Tongue (tissue), 2 donors: Measurements from ENCODE around the gene FHIT. TPM values are rescaled to one million over a fixed set of nuclear protein-coding genes. Genes with fewer than 3 reads are reported as not detected.

Experiments
- DNase-seq: peaks from one replicate; pipeline ENCODE4 v3.0.0-alpha.2; 2015
- total RNA-seq: library from RNA; depleted of rRNA; stranded (reverse); fragments of >200 nt; gene quantifications from one replicate; pipeline ENCODE4 v1.2.3, GENCODE V29; 2014

The FHIT gene
- total RNA-seq, 1 donor from 2014 or later, result 7.4 TPM

DNA sequence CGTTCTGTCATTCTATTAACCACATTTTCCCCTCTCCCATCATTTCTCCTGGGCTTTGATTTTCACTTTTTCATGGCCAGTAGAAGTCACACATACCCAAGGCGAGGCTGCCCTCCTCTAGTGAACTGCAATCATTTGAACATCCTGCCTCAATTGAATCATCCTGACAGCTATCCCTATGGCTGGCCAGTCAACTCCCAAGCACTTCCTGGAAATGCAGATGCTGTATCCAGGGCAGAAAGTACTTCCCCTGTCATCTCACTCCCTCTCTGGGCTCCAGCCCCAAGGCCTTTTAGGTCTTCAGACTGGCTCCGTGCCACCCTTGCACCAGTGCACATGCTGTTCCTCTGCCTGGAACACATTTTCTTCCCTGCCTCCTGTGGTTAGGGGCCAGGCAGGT is 1463.1 kb downstream of the FHIT start:
- no peak for DNase-seq

GRCh38 chr3:59786374-59786773 is 1464.9 kb downstream of the FHIT start:
- no peak for DNase-seq

DNA sequence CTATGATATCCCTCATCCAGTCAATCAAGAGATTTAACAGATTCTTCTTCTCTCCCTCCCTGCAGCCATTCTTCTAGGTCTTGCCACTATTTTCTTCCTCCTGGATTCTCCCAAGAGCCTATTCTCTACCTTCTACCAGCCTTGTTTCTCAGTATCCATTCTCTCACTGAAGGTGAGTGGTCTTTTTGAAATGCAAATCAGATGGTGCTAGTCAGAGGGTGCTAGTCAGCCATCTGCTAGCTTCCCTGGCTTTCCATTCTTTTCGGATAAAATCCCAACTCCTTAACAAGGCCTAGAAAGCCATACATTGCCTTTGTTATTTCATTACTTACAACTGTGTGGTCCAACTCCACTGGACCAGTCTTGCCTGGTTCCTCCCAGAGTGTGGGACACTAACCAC is 1467.1 kb downstream of the FHIT start:
- DNase-seq, result no peak

GRCh38 chr3:59783468-59783988 is 1467.7 kb downstream of the FHIT start:
- no peak for DNase-seq

GRCh38 chr3:59782664-59783063 is 1468.6 kb downstream of the FHIT start:
- no peak for DNase-seq

DNA sequence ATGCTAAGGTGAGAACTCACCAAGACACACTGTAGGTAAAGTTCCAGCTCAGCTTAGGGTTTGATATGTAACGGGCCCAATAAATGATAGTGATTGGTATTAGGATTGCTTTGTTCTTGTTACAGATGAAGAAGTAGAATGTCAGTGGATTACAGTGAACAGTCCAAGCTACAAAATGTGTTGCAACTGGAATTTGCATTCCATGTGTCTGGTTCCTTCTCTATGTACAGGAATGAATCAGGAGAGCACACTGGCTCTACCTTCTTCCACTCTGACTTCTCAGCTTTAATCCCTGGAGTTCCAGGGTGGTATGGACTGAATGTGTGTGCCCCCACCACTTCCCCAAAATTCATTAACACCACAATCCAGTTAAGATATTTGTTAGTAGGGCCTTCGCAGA is 1471.0 kb downstream of the FHIT start:
- no peak for DNase-seq

DNA sequence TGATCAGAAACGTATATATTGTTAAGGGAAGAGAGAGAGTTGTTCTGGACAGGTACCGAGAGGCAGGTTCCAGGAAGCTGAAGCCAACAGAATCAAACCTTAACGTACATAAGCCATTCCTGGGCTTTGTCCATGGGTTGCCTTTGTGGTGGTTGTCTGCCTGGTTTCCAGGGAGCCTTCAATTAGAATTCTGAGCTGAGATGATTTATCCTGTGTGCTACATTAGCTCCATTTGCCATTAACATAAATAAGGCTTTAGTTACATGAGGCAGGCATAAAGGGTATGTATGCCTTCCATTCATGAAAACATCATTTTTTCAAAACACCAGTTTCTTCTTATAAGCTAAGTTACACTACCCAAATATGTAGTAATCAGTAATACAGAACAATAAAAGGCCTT is 1472.0 kb downstream of the FHIT start:
- DNase-seq, result no peak

- no peak for DNase-seq
Observed at GRCh38 chr3:59777667-59778077, 1473.6 kb downstream of the FHIT start.

DNA sequence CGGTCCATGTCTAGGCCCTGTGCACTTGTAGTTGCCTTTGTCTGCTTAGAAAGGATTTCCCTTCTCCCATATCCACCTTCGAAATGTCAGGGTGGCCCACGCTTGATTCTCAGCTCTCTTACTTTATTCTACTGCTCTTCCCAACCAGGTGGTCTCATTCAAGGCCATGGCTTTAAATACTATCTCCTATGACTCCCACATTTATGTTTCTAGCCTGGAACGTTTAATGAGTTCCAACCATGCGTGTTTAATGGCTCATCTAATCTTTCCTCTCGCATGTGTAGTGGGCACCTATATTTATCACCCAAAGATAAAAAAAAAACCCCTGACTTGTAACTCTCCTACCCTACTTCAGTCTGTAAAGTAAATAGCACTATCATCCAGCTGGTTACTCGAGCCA is 1474.2 kb downstream of the FHIT start:
- no peak for DNase-seq

DNA sequence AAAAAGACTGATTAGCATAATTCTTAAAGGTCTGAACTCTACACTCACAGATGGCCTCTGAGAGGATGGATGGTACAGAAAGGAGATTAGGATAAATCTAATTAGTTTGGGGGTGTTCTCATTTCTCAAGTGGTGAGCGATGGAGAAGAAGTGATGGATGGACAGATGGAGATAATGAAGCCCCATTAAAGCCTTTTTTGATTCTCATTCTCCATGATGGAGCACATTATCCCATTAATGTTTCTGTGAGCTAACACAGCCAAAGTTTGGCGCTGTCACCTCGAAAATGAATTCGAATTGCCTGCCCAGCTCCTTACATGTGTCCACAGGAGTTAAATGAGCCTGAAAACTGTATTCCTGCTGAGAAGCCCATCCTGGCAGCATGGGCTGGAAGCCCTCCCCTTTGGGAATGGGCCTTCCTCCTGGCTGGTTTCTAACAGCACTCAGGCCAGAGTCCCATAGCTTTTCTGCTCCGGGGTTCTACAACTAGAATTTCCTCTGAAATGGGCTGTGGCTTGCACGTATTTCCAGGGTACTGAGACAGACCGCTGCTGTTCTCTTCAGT is 1475.4 kb downstream of the FHIT start:
- DNase-seq, result no peak

- DNase-seq, result no peak
Observed at GRCh38 chr3:59775106-59775505, 1476.1 kb downstream of the FHIT start.

GRCh38 chr3:59774634-59775033 is 1476.6 kb downstream of the FHIT start:
- no peak for DNase-seq

GRCh38 chr3:59774000-59774399 is 1477.3 kb downstream of the FHIT start:
- peak; percentile 57 for DNase-seq

- no peak for DNase-seq
Observed at GRCh38 chr3:59772416-59773408, 1478.5 kb downstream of the FHIT start.

DNA sequence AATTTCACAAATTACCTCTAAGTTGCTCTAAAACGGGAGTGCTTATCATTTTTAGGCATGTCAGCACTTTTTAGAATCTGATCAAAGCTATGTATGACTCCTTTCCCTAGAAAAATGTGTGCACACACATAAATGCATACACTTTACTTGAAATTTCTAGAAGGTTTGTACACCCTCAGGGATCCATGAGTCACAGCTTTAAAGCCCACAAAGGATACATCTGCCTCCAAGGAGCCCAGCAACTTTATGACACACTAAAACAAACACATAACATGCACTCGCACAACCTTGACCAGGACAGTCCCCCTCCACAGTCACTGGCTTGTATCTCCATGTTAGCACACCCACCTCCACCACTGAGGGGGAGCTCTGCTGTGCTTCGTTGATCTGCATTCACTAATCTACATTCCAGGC is 1479.5 kb downstream of the FHIT start:
- DNase-seq, result no peak

DNA sequence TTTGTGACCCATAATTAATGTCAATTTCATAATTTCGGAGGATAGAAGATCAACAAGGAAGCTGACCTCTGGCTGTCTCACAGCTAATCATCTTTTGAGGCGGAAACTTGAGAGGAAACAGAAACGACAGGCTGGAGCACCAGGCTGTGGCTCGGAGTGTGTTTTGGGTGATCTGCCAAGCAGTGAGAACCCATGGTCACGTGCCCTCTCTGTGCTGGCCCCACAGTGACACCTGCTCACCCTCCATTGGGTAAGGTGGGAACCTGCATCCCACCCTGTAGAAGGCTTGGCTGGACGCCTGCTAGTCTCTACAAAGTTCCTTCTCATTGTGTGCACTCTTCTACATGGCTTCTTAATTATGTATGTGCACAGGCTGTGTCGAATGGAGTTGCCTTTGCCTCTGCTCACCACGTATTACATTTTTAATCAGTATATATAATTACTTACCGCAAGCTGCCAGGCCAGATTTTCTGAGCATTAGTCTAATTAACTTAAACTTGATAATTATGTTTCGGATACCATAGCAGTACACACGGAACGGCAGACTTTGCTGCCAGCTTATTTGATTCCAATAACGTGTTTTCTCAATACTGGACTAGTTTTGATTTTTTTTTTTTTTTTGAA is 1482.0 kb downstream of the FHIT start:
- no peak for DNase-seq

GRCh38 chr3:59766200-59766872 is 1484.9 kb downstream of the FHIT start:
- DNase-seq, result peak; percentile 88

DNA sequence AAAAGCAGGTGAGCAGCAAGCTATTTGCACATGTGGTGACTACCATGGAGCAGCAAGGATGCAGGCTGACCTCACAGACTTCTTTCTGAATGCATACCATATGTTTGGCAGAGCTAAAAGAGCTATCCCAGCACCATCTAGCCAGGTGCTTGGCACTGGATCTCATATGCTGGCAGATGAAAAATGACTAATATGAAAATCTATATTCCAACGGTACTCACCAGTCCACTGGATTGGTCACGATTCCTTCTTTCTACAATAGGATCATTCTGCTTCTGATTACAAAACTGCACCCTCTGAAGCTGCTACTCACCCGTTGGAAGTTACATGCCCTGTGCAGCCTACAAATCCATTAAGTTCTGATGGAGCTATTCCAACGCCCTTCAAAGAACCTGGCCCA is 1487.1 kb downstream of the FHIT start:
- DNase-seq, result peak; percentile 92

GRCh38 chr3:59762941-59763340 is 1488.3 kb downstream of the FHIT start:
- peak; percentile 63 for DNase-seq

GRCh38 chr3:59759298-59760031 is 1491.8 kb downstream of the FHIT start:
- DNase-seq, result no peak

GRCh38 chr3:59758672-59759071 is 1492.6 kb downstream of the FHIT start:
- no peak for DNase-seq

DNA sequence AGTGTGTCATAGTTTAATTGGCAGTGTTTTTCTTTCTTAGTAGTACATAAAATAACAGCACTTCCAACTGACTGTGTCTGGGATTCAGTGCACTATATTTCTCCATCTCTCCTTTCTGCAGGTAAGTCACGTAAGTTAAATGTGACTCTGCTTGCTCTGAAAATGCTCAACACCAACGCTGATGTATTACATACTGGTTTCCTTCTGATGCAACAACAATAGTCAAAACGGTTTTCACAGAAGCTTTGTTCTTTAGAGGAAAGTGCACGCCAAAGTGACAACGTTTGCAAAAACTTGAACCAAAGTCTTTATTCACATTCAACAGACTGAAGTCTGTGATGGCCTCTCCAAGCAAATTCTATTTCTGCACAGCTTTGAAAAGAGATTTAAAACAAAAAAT is 1494.3 kb downstream of the FHIT start:
- no peak for DNase-seq
